Mesothelial cell of epicardium (in vitro differentiated cells): Measurements from ENCODE around the gene GGT1. TPM values are rescaled to one million over a fixed set of nuclear protein-coding genes. Genes with fewer than 3 reads are reported as not detected.

Source experiments
- DNase-seq, 2 experiments: peaks; one replicate each; pipeline ENCODE4 v3.0.0; 2021; ENCODE audit warnings: low spot score in 2 of 2; ENCODE audit not compliant: unreplicated experiment in 2 of 2
- H3K27ac Mint-ChIP-seq: 2 replicates; pipeline ENCODE4 v1.8.0; 2021; ENCODE audit warnings: mixed read lengths
- H3K27me3 Mint-ChIP-seq: 2 replicates; pipeline ENCODE4 v1.8.0; 2021; ENCODE audit warnings: low read depth, mixed read lengths
- H3K36me3 Mint-ChIP-seq: 2 replicates; pipeline ENCODE4 v1.8.0; 2021; ENCODE audit warnings: mixed read lengths
- H3K4me1 Mint-ChIP-seq: 2 replicates; pipeline ENCODE4 v1.8.0; 2021; ENCODE audit warnings: mixed read lengths
- H3K4me3 Mint-ChIP-seq: 2 replicates; pipeline ENCODE4 v1.8.0; 2021; ENCODE audit warnings: mild to moderate bottlenecking, moderate library complexity, mixed read lengths
- H3K9me3 Mint-ChIP-seq: 2 replicates; pipeline ENCODE4 v1.8.0; 2021; ENCODE audit warnings: mixed read lengths
- CTCF ChIP-seq: fragments of 200-600 bp; sonication (generic); IDR thresholded peaks from one replicate; pipeline ENCODE4 v1.5.0; 2021; ENCODE audit warnings: antibody characterized with exemption; ENCODE audit not compliant: unreplicated experiment
- total RNA-seq: library from RNA; stranded (reverse); gene quantifications from 3 replicates; pipeline ENCODE4 v1.2.1, GENCODE V29; 2021

The GGT1 gene
- total RNA-seq, 1 donor from 2014 or later, result 17.5 TPM

DNA sequence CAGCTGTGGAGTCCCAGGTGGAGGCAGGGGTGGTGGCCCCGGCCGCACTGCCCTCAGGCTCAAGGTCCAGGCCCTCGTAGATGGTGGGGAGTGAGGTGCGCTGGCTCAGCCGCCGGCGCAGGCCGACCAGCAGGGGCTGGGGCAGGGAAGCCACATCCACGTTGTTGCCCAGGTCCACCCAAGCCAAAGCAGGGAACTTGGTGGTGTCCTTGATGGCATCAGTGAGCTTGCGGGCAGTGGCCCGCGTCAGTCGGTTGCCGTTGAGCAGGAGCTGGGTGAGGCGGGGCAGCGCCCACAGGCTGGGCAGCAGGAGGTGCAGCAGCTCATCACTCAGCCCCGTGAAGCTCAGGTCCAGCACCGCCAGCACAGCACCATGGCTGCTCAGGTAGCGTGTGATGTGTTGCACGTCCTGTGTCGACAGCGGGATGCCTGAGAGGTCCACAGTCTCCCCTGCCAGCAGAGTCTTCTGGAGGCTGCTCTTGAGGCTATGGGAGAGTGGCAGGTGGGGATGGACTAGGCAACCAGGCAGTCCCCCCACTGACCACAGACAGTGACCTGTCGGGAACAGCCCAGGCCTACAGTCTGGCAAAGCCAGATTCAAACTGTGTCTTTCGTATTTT lies 17.0 kb upstream of the GGT1 start:
- TF ChIP-seq CTCF, result no peak
- Mint-ChIP-seq H3K27ac (no peak overlapping the region), H3K4me3 (no peak overlapping the region), H3K4me1 (peaks cover 22% of the 10 kb centered on the region), H3K27me3 (no peaks in the 10 kb centered on the region), H3K9me3 (no peaks in the 10 kb centered on the region), H3K36me3 (peaks cover 2% of the 10 kb centered on the region)
- DNase-seq, result no peak

GRCh38 chr22:24587251-24587650 lies 15.7 kb upstream of the GGT1 start:
- H3K36me3 Mint-ChIP-seq, result peaks cover 2% of the 10 kb centered on the region
- no peak for TF ChIP-seq CTCF

DNA sequence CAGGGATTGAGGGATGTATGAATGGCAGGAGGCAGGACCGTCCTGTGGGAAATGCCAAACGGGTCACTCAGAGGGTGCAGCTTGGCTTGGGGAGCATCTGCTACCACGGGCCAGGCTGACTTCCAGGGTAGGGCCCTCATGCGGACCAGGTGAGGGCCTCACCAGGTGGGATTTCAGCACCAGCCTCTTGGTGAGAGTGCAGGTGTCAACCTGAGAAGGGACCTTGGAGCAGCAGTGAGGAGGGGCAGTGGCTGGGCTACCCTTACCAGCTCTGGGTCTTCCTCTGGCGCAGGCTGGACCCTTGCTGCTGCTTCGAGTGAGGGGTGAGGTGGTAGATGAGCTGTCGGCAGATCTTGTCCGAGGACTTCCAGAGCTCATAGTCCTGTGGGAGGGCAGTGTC lies 15.0 kb upstream of the GGT1 start:
- no peak for TF ChIP-seq CTCF
- Mint-ChIP-seq H3K27me3 (no peaks in the 10 kb centered on the region), H3K9me3 (no peaks in the 10 kb centered on the region), H3K4me3 (no peak overlapping the region), H3K27ac (no peak overlapping the region), H3K36me3 (peaks cover 2% of the 10 kb centered on the region), H3K4me1 (peaks cover 27% of the 10 kb centered on the region)
- no peak for DNase-seq

More at GRCh38 chr22:24587251-24587650, 15.7 kb upstream of the GGT1 start:
- DNase-seq, result no peak
- H3K27me3 Mint-ChIP-seq, result no peaks in the 10 kb centered on the region
- H3K4me3 Mint-ChIP-seq, result no peak overlapping the region
- peaks cover 25% of the 10 kb centered on the region for H3K4me1 Mint-ChIP-seq
- no peaks in the 10 kb centered on the region for H3K9me3 Mint-ChIP-seq
- no peak overlapping the region for H3K27ac Mint-ChIP-seq

DNA sequence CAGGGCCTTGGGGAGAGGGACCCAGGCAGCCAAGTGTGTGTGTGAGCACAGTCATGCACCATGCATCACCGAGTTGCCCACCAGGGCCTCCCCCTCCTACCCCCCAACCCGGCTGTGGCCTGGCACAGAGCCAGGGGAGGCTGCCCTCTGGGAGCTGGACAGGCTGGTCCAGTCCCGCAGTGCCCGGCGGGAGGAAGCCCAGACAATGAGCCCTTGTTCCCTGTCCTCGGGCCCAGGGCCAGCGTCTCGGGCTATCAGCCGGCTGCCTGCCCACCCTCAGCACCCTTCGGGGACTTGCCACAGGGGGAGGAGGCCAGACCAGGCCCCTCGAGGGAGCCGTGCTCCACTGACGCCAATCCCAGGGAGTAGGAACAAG lies 14.6 kb upstream of the GGT1 start:
- Mint-ChIP-seq H3K9me3 (no peaks in the 10 kb centered on the region), H3K36me3 (peaks cover 2% of the 10 kb centered on the region), H3K27ac (no peak overlapping the region), H3K27me3 (no peaks in the 10 kb centered on the region), H3K4me1 (peaks cover 23% of the 10 kb centered on the region), H3K4me3 (no peak overlapping the region)
- DNase-seq, result no peak
- TF ChIP-seq CTCF, result no peak

- TF ChIP-seq CTCF, result no peak
- Mint-ChIP-seq H3K27me3 (no peaks in the 10 kb centered on the region), H3K36me3 (peaks cover 2% of the 10 kb centered on the region), H3K27ac (no peak overlapping the region), H3K9me3 (no peaks in the 10 kb centered on the region), H3K4me3 (no peak overlapping the region), H3K4me1 (peaks cover 17% of the 10 kb centered on the region)
- DNase-seq, result no peak
These were observed 14.1 kb upstream of the GGT1 start for GRCh38 chr22:24588757-24589481.
